ENCODE results near the gene LRATD1. TPM values are rescaled to one million over a fixed set of nuclear protein-coding genes. Genes with fewer than 3 reads are reported as not detected.

Gene LRATD1
- 35.4 and 41.3 TPM in 2 replicates for total RNA-seq (2014; rRNA removed)
- Bru-seq, nascent RNA, result percentile 93 among the genes with signal in this experiment
- percentile 94 among the genes with signal in this experiment for BruChase-seq, experiment 1, labeled RNA remaining after a 6-hour chase
- BruChase-seq, experiment 2, labeled RNA remaining after a 2-hour chase, result percentile 96 among the genes with signal in this experiment
- long read RNA-seq, full-length matches to known transcripts, result 54 of 195 reads
- long read RNA-seq, partial matches to known transcripts, result 131 of 195 reads
- long read RNA-seq, other reads (novel, unspliced or antisense), result 10 of 195 reads

- Histone ChIP-seq H4K20me1 (ENCODE audit: low read length) (peaks cover 8% of the 10 kb centered on the region; the same call in 1 of the 2 replicates), H2AFZ (ENCODE audit: low read length) (peak within 1 kb of the TSS; percentile 94), H3K9ac (ENCODE audit: low read length) (peak within 1 kb of the TSS; percentile 85), H3K36me3 (ENCODE audit: low read depth, low read length) (no peaks in the 10 kb centered on the region), H3K4me1 (ENCODE audit: insufficient read depth, low read length) (peaks cover 26% of the 10 kb centered on the region), H3K4me3 (ENCODE audit: low read length) (peak within 1 kb of the TSS; percentile 91), H3K9me2 (replicated peaks; ENCODE audit: low read length) (no peaks in the 10 kb centered on the region), H3K27ac (ENCODE audit: low read length) (peak within 1 kb of the TSS; percentile 13), H3K79me2 (ENCODE audit: low read length) (peaks cover 47% of the 10 kb centered on the region), H3K4me2 (ENCODE audit: low read length) (peak within 1 kb of the TSS; percentile 99), H3K9me3 (ENCODE audit: low read length) (no peaks in the 10 kb centered on the region), H3K27me3 (ENCODE audit: low read length) (no peaks in the 10 kb centered on the region), H3F3A (ENCODE audit: low read length, unreplicated experiment) (no peaks in the 10 kb centered on the region)
- ATAC-seq (peak; percentile 77), DNase-seq (peak; percentile 93)
- POLR2A ChIA-PET (ENCODE audit: unreplicated experiment), result interaction anchor here (0.6 to 3.4 kb wide), 2 partner anchors 114 to 116 kb away, joined by 4 to 21 read pairs; no protein-coding TSS in a partner anchor
- BruUV-seq (replicated peaks), result no TSS peak
- intact Hi-C loops (cut with micrococcal nuclease), result loop anchor here (1.0 to 5.0 kb wide), 2 partner anchors 108 to 270 kb away; no protein-coding TSS in a partner anchor
- CTCF ChIA-PET, result interaction anchor here (0.6 kb wide), 1 partner anchor 27 kb away, joined by 3 read pairs; no protein-coding TSS in a partner anchor
- no peak for TF ChIP-seq EZH2 (IDR thresholded peaks at IDR 0.05; ENCODE audit: low read length, unreplicated experiment)
- no peak for TF ChIP-seq CTCF (conservative IDR thresholded peaks at IDR 0.05; ENCODE audit: low read depth, low read length)
- TF ChIP-seq EZH2phosphoT487 (IDR thresholded peaks at IDR 0.05; ENCODE audit: borderline replicate concordance, low read length), result no peak
These were observed at the start of gene LRATD1 for GRCh38 chr2:14632133-14632936. Gene LRATD1, plus strand, starts transcription at chr2:14632717. Its CDS starts 1,263 bp downstream, at chr2:14633980.

GRCh38 chr2:14583059-14583458, 49.5 kb upstream of the LRATD1 start:
- H3K79me2 ChIP-seq (ENCODE audit: low read length), result no peaks in the 10 kb centered on the region
- H3K27ac ChIP-seq (ENCODE audit: low read length), result no peak overlapping the region
- H3K9me2 ChIP-seq (replicated peaks; ENCODE audit: low read length), result no peaks in the 10 kb centered on the region
- intact Hi-C loops (cut with micrococcal nuclease), result no loop called here
- CTCF ChIA-PET, result no interaction called here
- H3K4me3 ChIP-seq (ENCODE audit: low read length), result no peak overlapping the region
- 0 out of 2 replicates have a peak, but pooled peaks cover 4% of the 10 kb centered on the region for H3K4me1 ChIP-seq (ENCODE audit: insufficient read depth, low read length)
- no peak for ATAC-seq
- H3K27me3 ChIP-seq (ENCODE audit: low read length), result no peaks in the 10 kb centered on the region
- no peaks in the 10 kb centered on the region for H3K9me3 ChIP-seq (ENCODE audit: low read length)
- POLR2A ChIA-PET (ENCODE audit: unreplicated experiment), result no interaction called here
- H4K20me1 ChIP-seq (ENCODE audit: low read length), result no peaks in the 10 kb centered on the region
- DNase-seq, result no peak
- H2AFZ ChIP-seq (ENCODE audit: low read length), result no peak overlapping the region
- H3K36me3 ChIP-seq (ENCODE audit: low read depth, low read length), result no peaks in the 10 kb centered on the region
- no peak overlapping the region for H3K4me2 ChIP-seq (ENCODE audit: low read length)
- BruUV-seq (replicated peaks), result no TSS peak
- H3K9ac ChIP-seq (ENCODE audit: low read length), result no peak overlapping the region
- no peaks in the 10 kb centered on the region for H3F3A ChIP-seq (ENCODE audit: low read length, unreplicated experiment)
- TF ChIP-seq CTCF (conservative IDR thresholded peaks at IDR 0.05; ENCODE audit: low read depth, low read length) (no peak), EZH2phosphoT487 (IDR thresholded peaks at IDR 0.05; ENCODE audit: borderline replicate concordance, low read length) (no peak), EZH2 (IDR thresholded peaks at IDR 0.05; ENCODE audit: low read length, unreplicated experiment) (no peak)
